NCI-H748 (cell line): ENCODE results near the gene CPA4.

Experiments used
- DNase-seq: peaks from one replicate; lab custom pipeline; 2025; ENCODE audit not compliant: unreplicated experiment; lab: John Stamatoyannopoulos, UW

Gene CPA4

DNA sequence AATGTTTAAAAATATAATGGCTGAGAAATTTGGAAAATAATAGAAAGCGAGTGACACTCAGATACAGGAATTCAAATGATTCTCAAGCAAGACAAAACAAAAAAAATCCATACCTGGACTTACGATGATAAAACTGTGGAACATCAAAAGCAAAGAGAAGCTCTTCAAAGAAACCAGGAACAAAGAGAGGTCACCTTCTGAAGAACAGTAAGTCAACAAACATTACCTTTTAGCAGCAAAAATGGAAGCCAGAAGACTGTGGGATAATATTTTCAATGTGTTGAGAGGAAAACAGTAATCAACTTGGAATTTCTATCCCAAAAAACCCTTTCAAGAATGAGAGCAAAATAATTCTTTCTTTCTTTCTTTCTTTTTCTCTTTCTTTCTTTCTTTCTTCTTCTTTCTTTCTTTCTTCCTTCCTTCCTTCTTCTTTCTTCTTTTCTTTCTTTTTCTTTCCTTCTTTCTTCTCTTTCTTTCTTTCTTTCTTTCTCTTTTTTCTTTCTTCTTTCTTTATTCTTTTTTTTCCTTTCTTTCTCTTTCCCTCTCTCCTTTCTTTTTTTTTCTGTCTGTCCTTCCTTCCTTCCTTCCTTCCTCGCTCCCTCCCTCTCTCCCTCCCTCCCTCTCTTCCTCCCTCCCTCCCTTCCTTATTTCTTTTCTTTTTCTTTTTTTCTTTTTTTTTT, 49.9 kb downstream of the CPA4 start:
- no peak for DNase-seq

DNA sequence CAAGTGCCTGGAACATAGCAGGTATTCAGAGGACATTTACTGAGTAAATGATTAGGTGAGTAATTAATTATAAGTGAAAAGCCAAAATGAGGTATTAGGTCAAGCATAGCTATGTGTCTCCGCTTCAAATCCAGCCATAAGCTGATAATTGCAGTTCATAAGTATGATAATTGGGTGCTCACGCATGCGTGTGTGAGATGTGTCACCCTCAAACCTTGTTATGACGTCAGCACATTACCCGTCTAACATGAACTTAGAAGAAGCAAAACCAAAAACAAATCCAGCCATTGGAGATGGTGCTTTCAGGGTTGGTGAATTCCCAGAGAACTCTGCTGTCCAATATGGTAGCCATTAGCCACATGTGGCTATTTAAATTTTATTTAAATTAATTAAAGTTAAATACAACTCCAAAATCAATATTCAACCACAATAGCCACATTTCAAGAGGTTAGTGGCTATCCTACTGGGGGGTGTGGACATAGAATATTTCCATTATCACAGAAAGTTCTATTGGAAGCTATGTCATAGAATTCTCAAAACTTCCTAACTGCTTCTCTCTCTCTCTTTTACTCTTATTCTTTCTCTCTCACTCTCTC, 51.4 kb downstream of the CPA4 start, which contains the start of gene CPA5:
TSS of gene CPA5 (plus strand) at position 546 of the 596 bp plus-strand sequence. CDS start 1,670 bp downstream, outside the sequence.
- DNase-seq = no peak

DNA sequence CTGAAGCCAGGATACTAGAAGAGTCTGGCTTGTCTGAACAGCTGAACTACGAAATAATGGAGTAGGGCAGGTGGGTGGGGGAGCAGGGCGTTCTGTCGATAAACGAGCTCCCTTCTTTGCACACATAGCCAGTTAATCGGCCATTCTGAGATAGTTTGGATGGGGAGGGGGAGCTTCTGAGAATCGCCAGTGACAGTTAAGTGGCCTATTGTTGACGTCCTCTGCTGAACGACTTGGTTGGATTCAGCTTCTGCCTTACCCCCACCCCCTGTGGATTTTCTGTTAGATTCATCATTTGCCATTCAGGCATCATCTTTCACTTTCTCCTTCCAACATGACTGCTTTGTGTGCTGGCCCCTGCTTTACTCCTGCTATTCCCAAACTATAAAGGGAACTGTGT, 52.2 kb downstream of the CPA4 start:
- peak; percentile 99 for DNase-seq

DNA sequence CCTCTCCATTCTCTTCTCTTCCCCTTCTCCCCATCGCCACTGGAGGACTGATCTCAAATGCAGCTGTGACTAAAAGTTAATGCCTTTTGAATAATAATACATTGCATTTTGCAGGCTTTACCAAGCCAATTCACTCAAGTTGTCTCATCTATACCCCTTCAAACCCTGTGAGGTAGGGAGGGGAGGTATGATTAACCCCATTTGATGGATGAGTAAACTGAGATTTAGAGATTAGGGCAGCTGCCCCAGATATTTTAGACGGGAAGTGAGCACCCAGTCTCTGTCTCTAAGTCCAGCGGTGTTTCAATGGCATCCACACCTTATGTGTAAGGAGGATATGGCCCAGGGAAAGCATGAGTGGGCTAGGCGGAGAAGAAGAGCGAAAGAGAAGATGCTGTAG, 52.8 kb downstream of the CPA4 start:
- no peak for DNase-seq

DNA sequence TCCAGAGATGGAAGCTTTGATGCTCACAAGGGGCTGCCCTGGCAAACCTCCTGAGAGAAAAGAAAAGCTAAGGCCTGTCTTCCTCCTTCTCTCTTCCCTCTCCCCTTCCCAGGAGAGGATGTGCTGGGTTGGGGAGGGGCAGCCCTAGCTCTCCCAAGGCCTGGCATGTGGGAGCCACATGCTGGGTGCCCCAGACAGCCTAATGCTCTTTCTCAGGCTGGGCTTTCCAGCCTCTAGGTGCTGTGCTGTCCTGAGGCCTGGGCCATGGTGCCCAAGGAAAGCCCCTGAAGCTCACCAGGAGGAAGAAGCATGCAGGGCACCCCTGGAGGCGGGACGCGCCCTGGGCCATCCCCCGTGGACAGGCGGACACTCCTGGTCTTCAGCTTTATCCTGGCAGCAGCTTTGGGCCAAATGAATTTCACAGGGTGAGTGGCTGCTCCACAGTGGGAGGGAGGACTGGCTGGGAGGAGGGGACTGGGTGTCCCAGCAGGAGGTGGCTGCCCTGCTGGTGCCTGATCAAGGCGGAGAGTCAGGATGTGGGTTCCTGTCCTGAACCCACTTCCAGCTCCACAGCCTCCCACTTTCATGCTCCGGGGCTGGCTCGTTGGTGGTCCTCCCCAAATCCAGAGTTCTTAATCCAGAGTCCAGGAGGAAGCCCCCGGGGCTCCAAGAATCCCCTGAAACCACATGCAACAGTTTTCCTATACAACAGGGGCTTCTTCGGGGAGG, 53.4 kb downstream of the CPA4 start:
- no peak for DNase-seq

DNA sequence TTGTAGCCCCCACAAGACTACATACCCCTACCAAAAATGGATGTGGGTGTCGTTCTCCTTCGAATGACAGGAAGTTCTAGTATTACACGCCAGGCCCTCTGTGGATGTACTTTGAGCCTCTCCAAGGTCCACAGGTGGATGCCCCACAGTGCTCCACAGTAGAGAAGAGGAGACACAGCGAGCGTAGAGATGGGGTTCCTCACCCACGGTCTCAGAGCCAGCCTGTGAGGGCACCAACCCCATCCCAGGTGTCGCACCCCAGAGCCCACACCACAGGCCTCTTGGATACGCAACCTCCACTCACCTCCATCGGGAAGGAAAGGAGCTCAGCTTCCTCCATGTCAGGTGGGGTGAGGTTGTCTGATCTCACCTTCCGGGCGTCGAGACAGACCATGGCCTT, 54.0 kb downstream of the CPA4 start:
- DNase-seq = no peak

DNA sequence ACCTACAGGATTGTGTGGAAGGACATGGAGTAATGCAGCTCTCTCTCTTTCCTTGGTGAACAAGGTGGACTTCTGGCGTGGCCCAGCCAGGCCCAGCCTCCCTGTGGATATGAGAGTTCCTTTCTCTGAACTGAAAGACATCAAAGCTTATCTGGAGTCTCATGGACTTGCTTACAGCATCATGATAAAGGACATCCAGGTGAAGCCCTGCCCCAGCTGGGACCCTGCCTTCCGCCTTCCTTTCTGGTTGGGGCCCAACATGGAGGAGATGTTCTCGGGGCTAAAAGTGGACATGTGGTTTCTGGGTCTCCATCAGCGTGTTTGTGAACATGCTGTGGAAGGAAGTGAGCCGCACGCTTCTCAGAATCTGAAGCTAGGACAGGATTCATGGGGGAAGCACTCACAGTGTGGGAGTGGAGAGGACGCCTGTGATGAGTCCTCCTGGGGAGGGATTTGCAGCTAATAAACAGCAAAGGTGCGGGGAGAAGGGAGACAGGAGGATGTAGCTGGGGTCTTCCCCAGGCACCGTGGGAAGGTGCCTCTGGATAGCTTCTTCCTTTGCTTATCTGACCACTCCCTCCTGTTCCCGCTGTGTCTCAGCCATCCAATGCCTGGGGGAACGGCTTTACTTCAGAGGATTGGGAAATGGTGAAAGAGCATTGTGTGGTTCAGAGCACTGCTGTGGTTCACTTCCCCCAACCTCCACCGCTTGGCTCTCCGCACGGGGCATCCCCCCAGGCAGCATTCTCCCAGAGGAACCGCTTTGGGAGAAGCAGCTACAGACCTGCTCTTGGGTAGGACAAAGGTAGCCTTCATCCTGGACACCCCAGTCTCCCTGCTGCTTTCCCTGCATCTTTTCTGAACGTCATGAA, 57.2 kb downstream of the CPA4 start:
- peak; percentile 71 for DNase-seq

DNA sequence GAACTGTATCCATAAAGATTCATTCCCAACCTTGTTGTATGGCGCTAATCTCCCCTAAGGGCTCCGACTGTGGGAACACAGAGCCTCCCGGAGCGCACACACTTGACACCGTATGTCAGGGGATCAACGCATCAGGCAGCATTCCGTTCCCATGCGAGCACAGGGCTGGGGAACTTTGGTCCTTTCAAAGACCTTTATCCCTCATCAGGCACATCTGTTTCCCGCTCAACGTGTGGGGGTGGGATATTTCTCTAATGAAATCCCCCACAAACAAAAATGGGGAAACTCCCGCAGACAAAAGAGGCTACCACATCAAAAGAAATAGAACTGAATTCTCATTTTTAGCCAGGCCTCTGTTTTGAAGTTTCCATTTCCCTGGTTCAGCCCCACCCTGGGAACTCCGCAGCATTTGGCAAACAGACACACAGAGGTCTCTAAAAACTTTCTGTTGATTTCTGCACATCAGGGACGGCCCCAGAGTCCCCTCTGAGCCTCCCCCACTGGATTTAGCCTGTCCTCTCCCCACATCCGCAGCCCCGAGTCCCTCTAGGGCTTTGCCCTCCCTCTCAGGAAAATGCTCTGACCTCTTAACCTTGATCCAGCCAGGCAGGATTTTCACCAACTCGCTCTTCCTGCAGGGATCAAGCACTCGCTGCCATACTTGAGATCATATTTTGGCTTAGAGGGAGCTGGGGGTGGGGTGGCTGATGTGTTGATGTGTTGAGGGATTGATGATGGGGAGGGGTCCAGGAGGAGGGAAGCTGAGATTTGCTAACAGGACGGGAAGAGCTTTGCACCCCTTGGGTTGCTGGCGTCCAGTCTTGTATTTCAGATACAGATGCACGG, 58.2 kb downstream of the CPA4 start:
- peak; percentile 91 for DNase-seq

DNA sequence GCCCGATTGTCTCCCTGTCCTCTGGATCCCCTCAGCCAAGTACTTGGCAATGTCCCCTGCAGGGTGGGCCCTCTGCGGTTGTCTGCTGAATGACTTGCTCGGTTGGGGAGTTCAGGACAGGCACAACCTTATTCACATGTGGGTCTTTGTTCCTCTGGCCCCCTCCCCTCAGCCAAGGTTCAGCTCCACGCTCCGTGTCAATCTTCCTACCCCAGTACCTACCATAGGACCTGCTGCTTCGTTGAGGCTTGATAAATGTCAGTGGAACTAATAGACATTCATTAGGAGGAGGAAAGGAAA, 58.8 kb downstream of the CPA4 start:
- no peak for DNase-seq

DNA sequence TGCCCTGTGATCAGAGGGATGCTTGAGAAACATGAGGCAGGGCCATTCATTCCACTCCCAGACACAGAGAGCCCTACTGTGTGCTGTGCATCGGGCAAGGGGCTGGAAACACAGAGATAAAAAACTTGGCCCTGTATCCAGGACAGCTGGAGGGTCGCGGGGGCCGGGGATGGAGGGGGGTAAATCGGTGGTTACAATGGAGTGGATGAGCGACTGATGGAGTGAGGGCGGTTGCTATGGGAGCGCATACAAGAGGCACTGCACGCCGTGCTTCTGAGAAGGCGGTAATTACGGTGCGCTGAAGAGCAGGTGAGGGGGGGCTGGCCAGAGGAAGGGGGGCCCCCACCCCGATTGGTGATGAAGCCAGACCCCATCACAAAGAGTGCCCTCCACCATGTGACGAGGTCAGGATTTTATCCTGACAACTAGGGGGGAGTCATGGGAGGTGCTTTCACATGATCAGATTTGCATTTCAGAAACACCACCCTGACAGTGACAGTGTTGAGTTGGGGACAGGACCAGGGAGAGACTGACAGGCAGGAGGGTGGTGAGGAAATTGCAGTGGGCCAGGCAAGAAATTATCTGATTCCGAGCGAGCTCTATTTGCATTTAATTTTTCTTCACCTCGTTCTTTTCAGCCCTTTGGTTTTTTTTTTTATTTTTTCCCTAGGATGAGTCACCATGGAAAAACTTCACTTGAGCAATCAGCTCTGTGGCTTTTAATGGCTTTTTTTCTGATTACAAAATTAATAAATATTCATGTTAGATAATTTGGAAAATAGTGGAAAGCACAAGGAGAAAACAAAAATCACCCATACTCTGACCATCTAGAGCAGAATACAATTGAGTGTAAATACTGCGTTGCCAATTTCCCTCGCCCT, 59.5 kb downstream of the CPA4 start:
- DNase-seq = peak; percentile 99

DNA sequence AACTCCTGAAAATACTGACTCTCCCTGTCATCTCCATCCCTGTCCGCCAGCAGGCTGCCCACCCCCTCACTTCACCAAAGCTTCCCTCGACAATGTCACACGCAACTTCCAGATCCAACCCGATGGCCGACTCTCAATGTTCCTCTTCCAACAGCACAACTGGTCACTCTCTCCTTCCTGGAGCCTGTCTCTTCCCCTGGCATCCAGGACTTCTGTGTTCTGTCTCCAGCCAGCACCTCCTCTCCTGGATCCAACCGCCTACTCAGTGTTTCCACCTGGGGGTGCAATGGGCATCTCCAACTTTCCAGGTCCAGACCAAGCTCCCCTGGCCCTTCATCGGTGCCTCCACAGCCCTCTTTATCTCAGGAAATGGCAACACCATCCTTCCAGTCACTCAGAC, 60.2 kb downstream of the CPA4 start:
- DNase-seq = peak; percentile 62

DNA sequence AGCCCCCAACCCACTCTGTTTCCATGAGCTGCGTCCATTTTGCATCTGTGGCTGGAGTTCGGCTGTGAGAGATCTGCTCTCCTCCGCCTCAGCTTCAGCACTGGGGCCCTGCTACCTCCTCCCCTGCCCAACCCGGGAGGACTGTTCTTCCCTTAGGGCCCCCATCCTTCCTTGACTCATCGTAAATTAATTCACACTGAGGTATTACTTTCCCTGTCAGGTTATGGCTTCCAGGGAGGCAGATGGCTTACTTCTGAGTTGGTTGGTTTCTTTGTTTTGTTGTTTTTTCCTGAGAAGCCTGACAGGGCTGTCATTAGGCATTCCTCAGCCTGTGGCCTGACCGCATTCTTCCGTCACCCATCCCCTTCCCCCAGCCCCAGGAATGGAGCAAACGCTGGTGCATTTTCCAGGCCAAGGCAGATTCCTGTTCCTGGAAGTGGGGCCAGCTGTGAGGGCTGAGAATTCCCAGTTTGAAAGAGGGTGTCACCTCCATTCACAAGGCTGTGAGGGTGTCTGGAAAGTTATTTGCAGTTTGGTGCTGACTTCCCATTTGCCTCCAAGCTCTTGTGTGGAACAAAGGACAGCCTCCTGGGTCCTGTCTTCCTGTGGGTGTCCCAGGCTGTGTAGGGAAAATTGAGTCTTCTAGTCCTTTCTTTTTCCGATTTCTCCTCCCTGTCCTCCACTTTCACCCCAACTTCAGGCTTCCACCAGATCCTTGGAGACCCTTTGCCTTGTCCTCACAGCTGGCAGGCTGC, 63.3 kb downstream of the CPA4 start:
- no peak for DNase-seq

DNA sequence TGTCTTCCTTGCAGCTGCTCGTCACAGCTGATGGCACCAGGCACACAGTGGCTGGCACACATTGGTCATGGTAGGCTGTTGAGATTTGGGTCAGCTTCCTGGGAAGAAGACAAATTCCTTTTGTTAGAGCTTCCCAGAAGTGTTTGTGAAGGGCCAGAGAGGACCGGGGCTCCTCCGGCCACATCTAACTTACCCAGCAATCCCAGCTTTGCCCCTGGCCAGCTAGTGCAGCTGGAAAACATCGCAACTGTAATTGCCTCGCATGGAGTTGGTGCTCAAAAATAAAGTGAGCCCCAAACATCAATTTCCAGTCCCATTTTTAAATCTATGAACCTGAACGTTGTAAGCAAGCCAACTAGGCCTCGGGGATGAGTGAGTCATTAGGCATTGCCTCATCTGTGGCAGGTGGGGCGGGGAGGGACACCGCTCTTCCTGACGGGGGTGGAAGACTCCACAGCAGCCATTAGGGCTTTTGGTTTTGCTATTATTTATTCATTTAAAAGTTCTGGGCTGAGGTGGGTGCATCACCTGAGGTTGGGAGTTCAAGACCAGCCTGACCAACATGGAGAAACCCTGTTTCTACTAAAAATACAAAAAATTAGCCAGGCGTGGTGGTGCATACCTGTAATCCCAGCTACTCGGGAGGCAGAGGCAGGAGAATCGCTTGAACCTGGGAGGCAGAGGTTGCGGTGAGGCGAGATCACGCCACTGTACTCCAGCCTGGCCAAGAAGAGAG, 64.1 kb downstream of the CPA4 start:
- DNase-seq = no peak

DNA sequence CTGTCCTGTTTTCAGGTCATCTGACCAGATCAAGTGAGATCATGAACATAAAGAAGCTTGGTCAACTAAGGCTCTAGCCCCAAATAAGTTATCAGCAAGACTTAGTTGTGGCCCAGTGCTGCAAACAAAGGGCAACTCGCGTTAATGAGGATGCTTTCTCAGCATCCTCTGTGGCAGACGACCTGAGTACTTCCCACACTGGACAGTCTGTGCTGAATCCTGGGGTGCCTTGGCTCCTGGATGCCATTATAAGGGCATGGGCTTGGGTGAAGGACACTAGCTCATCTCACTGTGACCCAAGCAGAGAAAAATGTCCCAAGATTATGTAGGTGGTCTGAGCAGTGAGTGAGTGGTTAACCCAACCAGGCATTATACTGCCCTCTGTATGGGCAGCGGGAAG, 65.5 kb downstream of the CPA4 start:
- DNase-seq = no peak

DNA sequence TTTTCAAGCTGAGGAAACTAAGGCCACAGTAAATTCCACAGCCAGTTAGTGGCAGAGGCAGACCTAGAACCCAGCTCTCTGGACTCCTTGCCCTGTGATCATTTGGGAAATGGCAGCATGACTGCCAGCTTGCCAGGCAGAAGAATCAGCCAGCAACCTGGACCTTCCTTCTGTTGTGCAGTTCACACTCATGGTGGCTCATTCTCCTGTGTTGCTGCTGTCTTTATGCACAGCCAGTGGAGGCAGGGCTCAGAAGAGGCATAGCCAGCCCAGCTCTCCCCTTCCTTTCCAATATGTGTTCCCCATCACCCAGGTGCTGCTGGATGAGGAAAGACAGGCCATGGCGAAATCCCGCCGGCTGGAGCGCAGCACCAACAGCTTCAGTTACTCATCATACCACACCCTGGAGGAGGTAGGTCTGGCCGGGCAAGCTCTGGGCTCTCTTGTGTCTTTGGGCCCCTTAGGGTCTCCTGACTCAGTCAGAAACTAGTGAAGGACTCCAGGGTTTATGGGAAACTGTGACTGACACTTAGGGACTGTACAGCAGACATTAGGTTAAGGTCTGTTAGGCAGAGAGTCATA, 66.4 kb downstream of the CPA4 start:
- DNase-seq = no peak

DNA sequence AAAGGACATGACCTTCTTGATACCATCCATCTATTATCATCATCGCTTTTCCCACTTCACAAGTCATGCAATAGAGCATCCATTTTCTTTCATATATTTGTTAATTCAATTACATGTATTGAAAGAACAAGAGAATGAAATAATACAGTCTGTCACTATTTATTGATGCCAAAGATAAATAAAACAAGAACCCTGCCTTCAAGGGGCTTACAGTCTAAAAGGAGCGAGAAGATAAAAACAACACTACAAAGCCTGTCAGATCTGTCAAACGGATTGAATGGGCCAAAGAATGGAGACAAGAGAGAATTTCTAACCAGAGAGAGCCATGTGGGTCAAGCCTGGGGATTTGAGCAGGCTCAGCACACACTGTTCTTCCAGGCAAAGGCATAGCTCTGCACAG, 67.6 kb downstream of the CPA4 start:
- DNase-seq = no peak

DNA sequence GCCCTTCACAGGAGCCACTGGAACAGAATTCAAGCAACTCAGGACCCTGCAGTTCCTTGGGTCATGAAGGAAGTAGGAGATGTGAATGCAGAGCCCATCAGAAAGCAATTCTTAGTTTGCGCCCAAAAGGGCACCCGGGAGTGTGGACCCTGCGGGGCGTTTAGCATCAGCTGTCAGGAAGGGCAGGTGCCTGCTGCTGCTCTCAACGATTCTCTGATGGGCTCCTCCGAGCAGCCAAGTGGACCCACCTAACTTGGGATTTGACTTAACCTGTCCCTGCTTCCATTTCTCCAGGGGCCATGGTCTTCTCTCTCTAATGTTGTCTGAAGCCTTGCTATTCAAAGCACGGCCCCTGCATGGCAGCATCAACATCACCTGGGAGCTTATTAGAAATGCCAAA, 68.7 kb downstream of the CPA4 start:
- no peak for DNase-seq

DNA sequence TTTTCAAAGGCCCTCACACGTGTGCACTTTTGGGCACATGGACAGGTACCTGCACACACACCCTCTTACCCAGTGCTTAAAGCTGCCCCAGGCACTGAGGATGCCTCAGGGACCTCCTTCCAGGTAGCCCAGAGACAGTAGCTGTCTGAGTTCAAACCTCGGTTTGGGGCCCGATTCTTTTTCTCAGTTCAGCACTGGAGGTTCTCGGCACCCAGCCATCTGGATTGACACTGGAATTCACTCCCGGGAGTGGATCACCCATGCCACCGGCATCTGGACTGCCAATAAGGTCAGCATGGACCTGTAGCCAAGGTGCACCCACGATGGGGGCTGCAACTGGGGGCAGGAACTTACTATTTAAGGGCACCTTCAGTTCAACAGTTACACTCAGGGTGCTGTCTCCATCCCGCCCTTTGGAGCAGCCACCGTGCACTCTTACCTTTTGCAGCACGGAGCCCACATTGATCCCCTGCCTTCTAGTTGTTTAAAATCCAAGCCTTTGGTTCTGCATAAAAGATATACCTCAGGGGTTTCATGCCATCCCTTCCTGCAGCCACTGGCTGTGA, 69.4 kb downstream of the CPA4 start:
- no peak for DNase-seq
